ENCODE measurements around the gene ERC2.

ERC2 gene

GRCh38 chr3:55620351-55621025 is 847.8 kb downstream of the ERC2 start (continued):
- TF ChIP-seq BCL6B (tag by site-specific recombination; IDR thresholded peaks at IDR 0.05) (0 out of 2 replicates have a peak, but pooled peaks have one; percentile 22), ZBTB6 (tag by site-specific recombination; IDR thresholded peaks at IDR 0.05) (no peak), ZBTB44 (tag by site-specific recombination; IDR thresholded peaks at IDR 0.05) (peak; percentile 68), ZBTB49 (tag by site-specific recombination; IDR thresholded peaks at IDR 0.05; ENCODE audit: low read depth) (no peak), OSR2 (tag by site-specific recombination; IDR thresholded peaks at IDR 0.05) (peak; percentile 94), ZIC2 (tag by site-specific recombination; IDR thresholded peaks at IDR 0.05) (0 out of 2 replicates have a peak, but pooled peaks have one; percentile 13), OVOL3 (tag by site-specific recombination; IDR thresholded peaks at IDR 0.05) (peak; percentile 90; the same call in 1 of the 2 replicates), YY1 (tag by site-specific recombination; IDR thresholded peaks at IDR 0.05) (peak; percentile 39; the same call in 1 of the 2 replicates), ZNF580 (tag by site-specific recombination; IDR thresholded peaks at IDR 0.05) (0 out of 2 replicates have a peak, but pooled peaks have one; percentile 53), SCRT1 (tag by site-specific recombination; IDR thresholded peaks at IDR 0.05; ENCODE audit: borderline replicate concordance) (no peak), SETDB1 (IDR thresholded peaks at IDR 0.05; ENCODE audit: insufficient read length, low read length) (no peak), GLIS1 (tag by site-specific recombination; IDR thresholded peaks at IDR 0.05) (peak; percentile 98), ZSCAN30 (tag by site-specific recombination; IDR thresholded peaks at IDR 0.05) (peak; percentile 57), TRIM28 (IDR thresholded peaks at IDR 0.05; ENCODE audit: borderline replicate concordance, low read length) (no peak; the same call in 1 of the 2 replicates), ZSCAN5A (tag by site-specific recombination; IDR thresholded peaks at IDR 0.05) (no peak), ZNF654 (tag by site-specific recombination; IDR thresholded peaks at IDR 0.05; ENCODE audit: low read depth) (no peak), KLF10 (tag by site-specific recombination; IDR thresholded peaks at IDR 0.05) (peak; percentile 44; the same call in 1 of the 2 replicates), BCL11B (tag by site-specific recombination; IDR thresholded peaks at IDR 0.05; ENCODE audit: low read depth) (no peak), HIC1 (tag by site-specific recombination; IDR thresholded peaks at IDR 0.05) (peak; percentile 58), IKZF3 (tag by site-specific recombination; IDR thresholded peaks at IDR 0.05) (peak; percentile 82), ZNF18 (tag by site-specific recombination; IDR thresholded peaks at IDR 0.05) (peak; percentile 69; the same call in 1 of the 2 replicates), ZNF175 (tag by site-specific recombination; IDR thresholded peaks at IDR 0.05) (no peak), ZNF510 (tag by site-specific recombination; IDR thresholded peaks at IDR 0.05; ENCODE audit: insufficient replicate concordance) (no peak), ZNF548 (tag by site-specific recombination; IDR thresholded peaks at IDR 0.05) (no peak), ZNF121 (tag by site-specific recombination; IDR thresholded peaks at IDR 0.05) (no peak), ZBTB8A (tag by site-specific recombination; IDR thresholded peaks at IDR 0.05) (0 out of 2 replicates have a peak, but pooled peaks have one; percentile 33)

Data from HEK293 (cell line).